OCI-LY7 (cell line): ENCODE measurements around the gene SLC2A4.

Source experiments
- EZH2phosphoT487 ChIP-seq: fragments of 200-600 bp; sonication (generic); IDR thresholded peaks from 2 replicates; pipeline ENCODE4 v1.6.1; 2018; ENCODE audit warnings: low read depth, borderline replicate concordance, mild to moderate bottlenecking, mixed run types, antibody characterized with exemption, low read length, moderate library complexity, mixed read lengths
- TF ChIP-seq, protein P1 (sequence below): fragments of 200-600 bp; sonication (generic); conservative IDR thresholded peaks from 2 replicates; pipeline ENCODE4 v1.5.1; 2014; ENCODE audit warnings: mild to moderate bottlenecking, antibody characterized with exemption, low read length, moderate library complexity, mixed read lengths

DNA sequence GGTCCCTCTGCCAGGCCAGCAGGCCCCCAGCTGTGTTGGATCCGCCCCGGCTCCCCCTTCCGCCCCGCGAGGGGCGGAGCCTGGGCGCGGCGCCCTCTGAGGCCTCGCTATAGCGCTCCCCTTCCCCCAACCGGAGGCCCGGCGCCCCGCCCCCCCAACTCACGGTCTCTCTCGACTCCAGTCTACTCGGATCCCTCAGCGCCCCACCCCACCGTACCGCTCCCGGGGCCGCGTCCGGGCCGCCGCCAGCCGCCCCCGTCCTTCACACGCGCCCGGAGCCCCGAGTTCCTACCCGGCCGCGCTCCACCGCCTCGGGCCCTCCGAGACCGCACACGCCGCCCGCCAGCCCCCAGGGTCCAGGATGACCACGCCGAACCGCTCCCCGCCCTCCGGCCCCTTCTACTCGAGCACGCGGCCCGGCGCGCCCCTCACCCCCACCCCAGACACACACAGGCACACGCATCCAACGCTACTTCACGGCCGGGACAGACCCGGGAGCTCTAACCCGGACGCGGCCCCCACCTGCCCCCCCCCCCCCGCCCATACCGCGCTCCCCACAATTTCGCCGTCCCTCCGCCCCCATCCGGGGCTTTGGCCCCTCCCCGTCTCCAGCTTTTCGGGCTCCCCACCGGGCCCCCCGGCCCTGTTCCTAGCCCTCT, 43.6 kb upstream of the SLC2A4 start:
- no peak for TF ChIP-seq EZH2phosphoT487
- TF ChIP-seq, protein P1, sequence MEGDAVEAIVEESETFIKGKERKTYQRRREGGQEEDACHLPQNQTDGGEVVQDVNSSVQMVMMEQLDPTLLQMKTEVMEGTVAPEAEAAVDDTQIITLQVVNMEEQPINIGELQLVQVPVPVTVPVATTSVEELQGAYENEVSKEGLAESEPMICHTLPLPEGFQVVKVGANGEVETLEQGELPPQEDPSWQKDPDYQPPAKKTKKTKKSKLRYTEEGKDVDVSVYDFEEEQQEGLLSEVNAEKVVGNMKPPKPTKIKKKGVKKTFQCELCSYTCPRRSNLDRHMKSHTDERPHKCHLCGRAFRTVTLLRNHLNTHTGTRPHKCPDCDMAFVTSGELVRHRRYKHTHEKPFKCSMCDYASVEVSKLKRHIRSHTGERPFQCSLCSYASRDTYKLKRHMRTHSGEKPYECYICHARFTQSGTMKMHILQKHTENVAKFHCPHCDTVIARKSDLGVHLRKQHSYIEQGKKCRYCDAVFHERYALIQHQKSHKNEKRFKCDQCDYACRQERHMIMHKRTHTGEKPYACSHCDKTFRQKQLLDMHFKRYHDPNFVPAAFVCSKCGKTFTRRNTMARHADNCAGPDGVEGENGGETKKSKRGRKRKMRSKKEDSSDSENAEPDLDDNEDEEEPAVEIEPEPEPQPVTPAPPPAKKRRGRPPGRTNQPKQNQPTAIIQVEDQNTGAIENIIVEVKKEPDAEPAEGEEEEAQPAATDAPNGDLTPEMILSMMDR: no peak
